GM23338 (cell line): ENCODE results near the gene NME4. TPM values are rescaled to one million over a fixed set of nuclear protein-coding genes. Genes with fewer than 3 reads are reported as not detected.

ENCODE experiments used
- ATAC-seq: fragments of 200-7000 bp; cut with Tn5 transposase; 3 replicates; pipeline ENCODE4 v1.9.1; 2020
- DNase-seq: peaks from one replicate; pipeline ENCODE4 v3.0.0-alpha.2; 2015; ENCODE audit warnings: low spot score
- H2AFZ ChIP-seq: fragments of 200-600 bp; sonication (generic); 2 replicates; pipeline ENCODE4 v1.8.0; 2016; ENCODE audit warnings: antibody characterized with exemption, mild to moderate bottlenecking, moderate library complexity
- H3F3A ChIP-seq: fragments of 200-600 bp; sonication (generic); replicated peaks from 2 replicates; pipeline ENCODE4 v1.8.0; 2017; ENCODE audit warnings: antibody characterized with exemption, mixed run types, low read depth
- H3K27ac ChIP-seq: fragments of 200-600 bp; sonication (generic); 2 replicates; pipeline ENCODE4 v1.6.1; 2016; ENCODE audit warnings: low read depth
- H3K27me3 ChIP-seq: fragments of 200-600 bp; sonication (generic); 2 replicates; pipeline ENCODE4 v1.8.0; 2016; ENCODE audit warnings: mild to moderate bottlenecking, mixed run types, moderate library complexity; ENCODE audit not compliant: insufficient read depth
- H3K36me3 ChIP-seq: fragments of 200-600 bp; sonication (generic); 2 replicates; pipeline ENCODE4 v1.8.0; 2016; ENCODE audit warnings: mild to moderate bottlenecking; ENCODE audit not compliant: insufficient read depth
- H3K4me1 ChIP-seq: fragments of 200-600 bp; sonication (generic); 2 replicates; pipeline ENCODE4 v1.8.0; 2016; ENCODE audit warnings: mild to moderate bottlenecking, moderate library complexity; ENCODE audit not compliant: insufficient read depth
- H3K4me2 ChIP-seq: fragments of 200-600 bp; sonication (generic); 2 replicates; pipeline ENCODE4 v1.7.1; 2017; ENCODE audit warnings: mixed run types
- H3K4me3 ChIP-seq: fragments of 200-600 bp; sonication (generic); 2 replicates; pipeline ENCODE4 v1.6.1; 2016; ENCODE audit warnings: mixed run types
- H3K79me2 ChIP-seq: fragments of 200-600 bp; sonication (generic); replicated peaks from 2 replicates; pipeline ENCODE4 v1.8.0; 2017; ENCODE audit warnings: mild to moderate bottlenecking; ENCODE audit not compliant: insufficient read depth
- H3K9me2 ChIP-seq: fragments of 200-600 bp; sonication (generic); 2 replicates; pipeline ENCODE4 v1.8.0; 2017; ENCODE audit not compliant: insufficient read depth
- H4K20me1 ChIP-seq: fragments of 200-600 bp; sonication (generic); replicated peaks from 2 replicates; pipeline ENCODE4 v1.8.0; 2017; ENCODE audit warnings: mild to moderate bottlenecking; ENCODE audit not compliant: insufficient read depth
- H3K27ac Mint-ChIP-seq: 2 replicates; pipeline ENCODE4 v1.8.0; 2020; ENCODE audit warnings: inconsistent platforms, mild to moderate bottlenecking, moderate library complexity, mixed read lengths
- H3K27me3 Mint-ChIP-seq: 3 replicates; pipeline ENCODE4 v1.8.0; 2022; ENCODE audit warnings: low read depth, mild to moderate bottlenecking, moderate library complexity, mixed read lengths, inconsistent platforms; ENCODE audit not compliant: insufficient read depth, poor library complexity
- H3K36me3 Mint-ChIP-seq: 3 replicates; pipeline ENCODE4 v1.8.0; 2021; ENCODE audit warnings: low read depth, mild to moderate bottlenecking, inconsistent platforms, moderate library complexity, mixed read lengths
- H3K4me1 Mint-ChIP-seq: 3 replicates; pipeline ENCODE4 v1.8.0; 2020; ENCODE audit warnings: mild to moderate bottlenecking, inconsistent platforms, mixed read lengths
- H3K4me3 Mint-ChIP-seq: 3 replicates; pipeline ENCODE4 v1.8.0; 2021; ENCODE audit warnings: moderate library complexity, mild to moderate bottlenecking, inconsistent platforms, mixed read lengths
- H3K9me3 Mint-ChIP-seq: 3 replicates; pipeline ENCODE4 v1.8.0; 2020; ENCODE audit warnings: moderate library complexity, mild to moderate bottlenecking, inconsistent platforms, mixed read lengths
- CREB1 ChIP-seq: fragments of 250-450 bp; sonication (Bioruptor Pico); IDR thresholded peaks from 2 replicates; pipeline ENCODE4 v1.5.0; 2020; ENCODE audit warnings: low read depth, mild to moderate bottlenecking, moderate library complexity
- EZH2 ChIP-seq: fragments of 200-600 bp; sonication (generic); IDR thresholded peaks from one replicate; pipeline ENCODE4 v1.8.0; 2017; ENCODE audit warnings: antibody characterized with exemption, mild to moderate bottlenecking, low read depth; ENCODE audit not compliant: unreplicated experiment
- NANOG ChIP-seq: IDR thresholded peaks from 2 replicates; pipeline ENCODE4 v1.6.1; 2016; ENCODE audit warnings: antibody characterized with exemption, borderline replicate concordance
- POLR2AphosphoS5 ChIP-seq: IDR thresholded peaks from 2 replicates; pipeline ENCODE4 v1.6.1; 2016; ENCODE audit warnings: antibody characterized with exemption, low read depth
- STAT1 ChIP-seq: IDR thresholded peaks from one replicate; pipeline ENCODE4 v1.6.1; 2016; ENCODE audit warnings: antibody characterized with exemption; ENCODE audit not compliant: unreplicated experiment
- ZNF114 ChIP-seq: fragments of 250-450 bp; sonication (Bioruptor Pico); IDR thresholded peaks from 2 replicates; pipeline ENCODE4 v1.5.0; 2020; ENCODE audit warnings: mild to moderate bottlenecking, moderate library complexity
- ZNF331 ChIP-seq: fragments of 250-450 bp; sonication (Bioruptor Pico); IDR thresholded peaks from 2 replicates; pipeline ENCODE4 v1.5.0; 2020; ENCODE audit warnings: low read depth, mild to moderate bottlenecking, moderate library complexity
- polyA plus RNA-seq: library from polyadenylated mRNA; unstranded; fragments of >200 nt; fragmentation: Nextera tagmentation; extraction: Ambion mirVana; gene quantifications from 2 replicates; pipeline ENCODE4 v1.2.1, GENCODE V29; 2016
- total RNA-seq: library from RNA; depleted of rRNA; stranded (reverse); fragments of >200 nt; shearing (Covaris generic); gene quantifications from 2 replicates; pipeline ENCODE4 v1.2.3, GENCODE V29; 2014
- TF ChIP-seq, protein P1 (sequence below): IDR thresholded peaks from 2 replicates; pipeline ENCODE4 v1.6.1; 2016; ENCODE audit warnings: antibody characterized with exemption
- TF ChIP-seq, protein P2 (sequence below), 2 experiments: fragments of 200-600 bp in 1 of 2; sonication (generic) in 1 of 2; conservative IDR thresholded peaks; 2 replicates each; pipeline versions ENCODE4 v1.5.1 to v1.6.1; 2016 to 2017; ENCODE audit warnings: antibody characterized with exemption in 2 of 2, low read depth in 2 of 2, mild to moderate bottlenecking in 2 of 2, moderate library complexity in 1 of 2
- TF ChIP-seq, protein P3 (sequence below): IDR thresholded peaks from one replicate; pipeline ENCODE4 v1.6.1; 2018; ENCODE audit warnings: antibody characterized with exemption; ENCODE audit not compliant: unreplicated experiment
- TF ChIP-seq, protein P4 (sequence below): fragments of 250-450 bp; sonication (Bioruptor Pico); IDR thresholded peaks from 2 replicates; pipeline ENCODE4 v1.5.0; 2020; ENCODE audit warnings: mild to moderate bottlenecking, moderate library complexity

NME4 gene
- total and polyA plus RNA-seq, 2 experiments from 2014 or later: 249 to 511 TPM

DNA sequence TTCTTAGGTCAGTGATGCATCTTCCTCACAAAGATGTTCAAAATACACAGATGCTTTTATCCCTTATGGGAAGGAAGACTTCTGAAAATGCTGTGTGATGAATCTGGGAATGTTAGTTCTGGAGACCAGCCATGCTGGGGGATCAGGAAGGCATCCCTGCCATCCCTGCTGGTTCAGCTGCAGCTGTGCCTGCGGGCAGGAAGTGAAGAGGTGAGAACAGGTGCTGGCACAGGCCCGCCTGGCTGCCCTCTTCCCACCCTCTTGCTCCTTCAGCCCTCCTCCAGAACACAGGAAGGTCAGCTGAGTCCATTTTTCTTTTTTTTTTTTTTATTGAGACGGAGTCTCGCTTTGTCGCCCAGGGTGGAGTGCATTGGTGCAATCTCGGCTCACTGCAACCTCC, 43.6 kb downstream of the NME4 start (continued):
- TF ChIP-seq, protein P1, sequence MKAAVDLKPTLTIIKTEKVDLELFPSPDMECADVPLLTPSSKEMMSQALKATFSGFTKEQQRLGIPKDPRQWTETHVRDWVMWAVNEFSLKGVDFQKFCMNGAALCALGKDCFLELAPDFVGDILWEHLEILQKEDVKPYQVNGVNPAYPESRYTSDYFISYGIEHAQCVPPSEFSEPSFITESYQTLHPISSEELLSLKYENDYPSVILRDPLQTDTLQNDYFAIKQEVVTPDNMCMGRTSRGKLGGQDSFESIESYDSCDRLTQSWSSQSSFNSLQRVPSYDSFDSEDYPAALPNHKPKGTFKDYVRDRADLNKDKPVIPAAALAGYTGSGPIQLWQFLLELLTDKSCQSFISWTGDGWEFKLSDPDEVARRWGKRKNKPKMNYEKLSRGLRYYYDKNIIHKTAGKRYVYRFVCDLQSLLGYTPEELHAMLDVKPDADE: no peak
- TF ChIP-seq ZNF331 (CRISPR knock-in tag) (no peak), STAT1 (no peak), EZH2 (no peak), NANOG (no peak), CREB1 (CRISPR knock-in tag) (no peak)
- TF ChIP-seq, protein P2, sequence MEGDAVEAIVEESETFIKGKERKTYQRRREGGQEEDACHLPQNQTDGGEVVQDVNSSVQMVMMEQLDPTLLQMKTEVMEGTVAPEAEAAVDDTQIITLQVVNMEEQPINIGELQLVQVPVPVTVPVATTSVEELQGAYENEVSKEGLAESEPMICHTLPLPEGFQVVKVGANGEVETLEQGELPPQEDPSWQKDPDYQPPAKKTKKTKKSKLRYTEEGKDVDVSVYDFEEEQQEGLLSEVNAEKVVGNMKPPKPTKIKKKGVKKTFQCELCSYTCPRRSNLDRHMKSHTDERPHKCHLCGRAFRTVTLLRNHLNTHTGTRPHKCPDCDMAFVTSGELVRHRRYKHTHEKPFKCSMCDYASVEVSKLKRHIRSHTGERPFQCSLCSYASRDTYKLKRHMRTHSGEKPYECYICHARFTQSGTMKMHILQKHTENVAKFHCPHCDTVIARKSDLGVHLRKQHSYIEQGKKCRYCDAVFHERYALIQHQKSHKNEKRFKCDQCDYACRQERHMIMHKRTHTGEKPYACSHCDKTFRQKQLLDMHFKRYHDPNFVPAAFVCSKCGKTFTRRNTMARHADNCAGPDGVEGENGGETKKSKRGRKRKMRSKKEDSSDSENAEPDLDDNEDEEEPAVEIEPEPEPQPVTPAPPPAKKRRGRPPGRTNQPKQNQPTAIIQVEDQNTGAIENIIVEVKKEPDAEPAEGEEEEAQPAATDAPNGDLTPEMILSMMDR (conservative IDR thresholded peaks at IDR 0.05; ENCODE audit: low read depth in 2 of 2): no peak

DNA sequence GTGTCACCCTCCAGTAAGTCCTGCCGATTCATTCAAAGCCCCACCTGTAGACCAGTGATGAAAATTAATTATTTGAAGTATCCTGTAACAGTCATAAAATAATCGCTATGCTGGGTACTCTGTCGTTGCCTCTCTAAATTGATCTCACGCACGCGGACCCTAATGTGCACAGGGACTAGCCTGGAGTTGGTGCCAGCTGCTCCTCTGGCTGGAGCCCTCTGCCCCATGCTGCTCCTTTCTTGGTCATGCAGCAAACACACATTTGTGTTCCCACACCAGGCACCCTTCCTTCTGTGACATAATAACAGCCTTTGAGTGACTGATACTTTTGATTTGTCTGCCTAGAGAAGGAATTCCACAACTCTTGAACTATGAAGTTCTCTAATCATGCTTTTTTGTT, 44.4 kb downstream of the NME4 start:
- no peak overlapping the region for H3K4me3 Mint-ChIP-seq
- no peaks in the 10 kb centered on the region for H3K9me2 ChIP-seq
- no peak overlapping the region for H3K27ac Mint-ChIP-seq
- H3K79me2 ChIP-seq: peaks cover 38% of the 10 kb centered on the region
- peaks cover 3% of the 10 kb centered on the region for H4K20me1 ChIP-seq
- no peaks in the 10 kb centered on the region for H3K36me3 ChIP-seq
- H3K4me2 ChIP-seq: no peak overlapping the region
- DNase-seq (no peak), ATAC-seq (no peak)
- H2AFZ ChIP-seq: no peak overlapping the region
- H3K27me3 ChIP-seq: no peaks in the 10 kb centered on the region
- H3K4me3 ChIP-seq: no peak overlapping the region
- no peaks in the 10 kb centered on the region; the same call in 1 of the 3 replicates for H3K36me3 Mint-ChIP-seq
- no peaks in the 10 kb centered on the region for H3F3A ChIP-seq
- H3K27ac ChIP-seq: 0 out of 2 replicates have a peak overlapping the region, but pooled peaks have one; percentile 59
- H3K4me1 Mint-ChIP-seq: 0 out of 3 replicates have a peak, but pooled peaks cover 2% of the 10 kb centered on the region
- no peaks in the 10 kb centered on the region for H3K4me1 ChIP-seq
- peaks cover 7% of the 10 kb centered on the region for H3K27me3 Mint-ChIP-seq
- no peaks in the 10 kb centered on the region for H3K9me3 Mint-ChIP-seq
- TF ChIP-seq STAT1 (no peak), ZNF114 (no peak), NANOG (no peak), EZH2 (no peak), POLR2AphosphoS5 (no peak), ZNF331 (CRISPR knock-in tag) (no peak)
- TF ChIP-seq, protein P1: no peak
- TF ChIP-seq, protein P3, sequence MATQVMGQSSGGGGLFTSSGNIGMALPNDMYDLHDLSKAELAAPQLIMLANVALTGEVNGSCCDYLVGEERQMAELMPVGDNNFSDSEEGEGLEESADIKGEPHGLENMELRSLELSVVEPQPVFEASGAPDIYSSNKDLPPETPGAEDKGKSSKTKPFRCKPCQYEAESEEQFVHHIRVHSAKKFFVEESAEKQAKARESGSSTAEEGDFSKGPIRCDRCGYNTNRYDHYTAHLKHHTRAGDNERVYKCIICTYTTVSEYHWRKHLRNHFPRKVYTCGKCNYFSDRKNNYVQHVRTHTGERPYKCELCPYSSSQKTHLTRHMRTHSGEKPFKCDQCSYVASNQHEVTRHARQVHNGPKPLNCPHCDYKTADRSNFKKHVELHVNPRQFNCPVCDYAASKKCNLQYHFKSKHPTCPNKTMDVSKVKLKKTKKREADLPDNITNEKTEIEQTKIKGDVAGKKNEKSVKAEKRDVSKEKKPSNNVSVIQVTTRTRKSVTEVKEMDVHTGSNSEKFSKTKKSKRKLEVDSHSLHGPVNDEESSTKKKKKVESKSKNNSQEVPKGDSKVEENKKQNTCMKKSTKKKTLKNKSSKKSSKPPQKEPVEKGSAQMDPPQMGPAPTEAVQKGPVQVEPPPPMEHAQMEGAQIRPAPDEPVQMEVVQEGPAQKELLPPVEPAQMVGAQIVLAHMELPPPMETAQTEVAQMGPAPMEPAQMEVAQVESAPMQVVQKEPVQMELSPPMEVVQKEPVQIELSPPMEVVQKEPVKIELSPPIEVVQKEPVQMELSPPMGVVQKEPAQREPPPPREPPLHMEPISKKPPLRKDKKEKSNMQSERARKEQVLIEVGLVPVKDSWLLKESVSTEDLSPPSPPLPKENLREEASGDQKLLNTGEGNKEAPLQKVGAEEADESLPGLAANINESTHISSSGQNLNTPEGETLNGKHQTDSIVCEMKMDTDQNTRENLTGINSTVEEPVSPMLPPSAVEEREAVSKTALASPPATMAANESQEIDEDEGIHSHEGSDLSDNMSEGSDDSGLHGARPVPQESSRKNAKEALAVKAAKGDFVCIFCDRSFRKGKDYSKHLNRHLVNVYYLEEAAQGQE: no peak
- TF ChIP-seq, protein P4, sequence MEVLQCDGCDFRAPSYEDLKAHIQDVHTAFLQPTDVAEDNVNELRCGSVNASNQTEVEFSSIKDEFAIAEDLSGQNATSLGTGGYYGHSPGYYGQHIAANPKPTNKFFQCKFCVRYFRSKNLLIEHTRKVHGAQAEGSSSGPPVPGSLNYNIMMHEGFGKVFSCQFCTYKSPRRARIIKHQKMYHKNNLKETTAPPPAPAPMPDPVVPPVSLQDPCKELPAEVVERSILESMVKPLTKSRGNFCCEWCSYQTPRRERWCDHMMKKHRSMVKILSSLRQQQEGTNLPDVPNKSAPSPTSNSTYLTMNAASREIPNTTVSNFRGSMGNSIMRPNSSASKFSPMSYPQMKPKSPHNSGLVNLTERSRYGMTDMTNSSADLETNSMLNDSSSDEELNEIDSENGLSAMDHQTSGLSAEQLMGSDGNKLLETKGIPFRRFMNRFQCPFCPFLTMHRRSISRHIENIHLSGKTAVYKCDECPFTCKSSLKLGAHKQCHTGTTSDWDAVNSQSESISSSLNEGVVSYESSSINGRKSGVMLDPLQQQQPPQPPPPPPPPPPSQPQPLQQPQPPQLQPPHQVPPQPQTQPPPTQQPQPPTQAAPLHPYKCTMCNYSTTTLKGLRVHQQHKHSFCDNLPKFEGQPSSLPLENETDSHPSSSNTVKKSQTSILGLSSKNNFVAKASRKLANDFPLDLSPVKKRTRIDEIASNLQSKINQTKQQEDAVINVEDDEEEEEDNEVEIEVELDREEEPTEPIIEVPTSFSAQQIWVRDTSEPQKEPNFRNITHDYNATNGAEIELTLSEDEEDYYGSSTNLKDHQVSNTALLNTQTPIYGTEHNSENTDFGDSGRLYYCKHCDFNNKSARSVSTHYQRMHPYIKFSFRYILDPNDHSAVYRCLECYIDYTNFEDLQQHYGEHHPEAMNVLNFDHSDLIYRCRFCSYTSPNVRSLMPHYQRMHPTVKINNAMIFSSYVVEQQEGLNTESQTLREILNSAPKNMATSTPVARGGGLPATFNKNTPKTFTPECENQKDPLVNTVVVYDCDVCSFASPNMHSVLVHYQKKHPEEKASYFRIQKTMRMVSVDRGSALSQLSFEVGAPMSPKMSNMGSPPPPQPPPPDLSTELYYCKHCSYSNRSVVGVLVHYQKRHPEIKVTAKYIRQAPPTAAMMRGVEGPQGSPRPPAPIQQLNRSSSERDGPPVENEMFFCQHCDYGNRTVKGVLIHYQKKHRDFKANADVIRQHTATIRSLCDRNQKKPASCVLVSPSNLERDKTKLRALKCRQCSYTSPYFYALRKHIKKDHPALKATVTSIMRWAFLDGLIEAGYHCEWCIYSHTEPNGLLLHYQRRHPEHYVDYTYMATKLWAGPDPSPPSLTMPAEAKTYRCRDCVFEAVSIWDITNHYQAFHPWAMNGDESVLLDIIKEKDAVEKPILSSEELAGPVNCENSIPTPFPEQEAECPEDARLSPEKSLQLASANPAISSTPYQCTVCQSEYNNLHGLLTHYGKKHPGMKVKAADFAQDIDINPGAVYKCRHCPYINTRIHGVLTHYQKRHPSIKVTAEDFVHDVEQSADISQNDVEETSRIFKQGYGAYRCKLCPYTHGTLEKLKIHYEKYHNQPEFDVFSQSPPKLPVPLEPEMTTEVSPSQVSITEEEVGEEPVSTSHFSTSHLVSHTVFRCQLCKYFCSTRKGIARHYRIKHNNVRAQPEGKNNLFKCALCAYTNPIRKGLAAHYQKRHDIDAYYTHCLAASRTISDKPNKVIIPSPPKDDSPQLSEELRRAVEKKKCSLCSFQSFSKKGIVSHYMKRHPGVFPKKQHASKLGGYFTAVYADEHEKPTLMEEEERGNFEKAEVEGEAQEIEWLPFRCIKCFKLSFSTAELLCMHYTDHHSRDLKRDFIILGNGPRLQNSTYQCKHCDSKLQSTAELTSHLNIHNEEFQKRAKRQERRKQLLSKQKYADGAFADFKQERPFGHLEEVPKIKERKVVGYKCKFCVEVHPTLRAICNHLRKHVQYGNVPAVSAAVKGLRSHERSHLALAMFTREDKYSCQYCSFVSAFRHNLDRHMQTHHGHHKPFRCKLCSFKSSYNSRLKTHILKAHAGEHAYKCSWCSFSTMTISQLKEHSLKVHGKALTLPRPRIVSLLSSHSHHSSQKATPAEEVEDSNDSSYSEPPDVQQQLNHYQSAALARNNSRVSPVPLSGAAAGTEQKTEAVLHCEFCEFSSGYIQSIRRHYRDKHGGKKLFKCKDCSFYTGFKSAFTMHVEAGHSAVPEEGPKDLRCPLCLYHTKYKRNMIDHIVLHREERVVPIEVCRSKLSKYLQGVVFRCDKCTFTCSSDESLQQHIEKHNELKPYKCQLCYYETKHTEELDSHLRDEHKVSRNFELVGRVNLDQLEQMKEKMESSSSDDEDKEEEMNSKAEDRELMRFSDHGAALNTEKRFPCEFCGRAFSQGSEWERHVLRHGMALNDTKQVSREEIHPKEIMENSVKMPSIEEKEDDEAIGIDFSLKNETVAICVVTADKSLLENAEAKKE: no peak
